Mesothelial cell of epicardium (in vitro differentiated cells): ENCODE results near the gene BUB1. TPM values are rescaled to one million over a fixed set of nuclear protein-coding genes. Genes with fewer than 3 reads are reported as not detected.

Experiments
- DNase-seq, 2 experiments: peaks; one replicate each; pipeline ENCODE4 v3.0.0; 2021; ENCODE audit warnings: low spot score in 2 of 2; ENCODE audit not compliant: unreplicated experiment in 2 of 2
- H3K27ac Mint-ChIP-seq: 2 replicates; pipeline ENCODE4 v1.8.0; 2021; ENCODE audit warnings: mixed read lengths
- H3K27me3 Mint-ChIP-seq: 2 replicates; pipeline ENCODE4 v1.8.0; 2021; ENCODE audit warnings: low read depth, mixed read lengths
- H3K36me3 Mint-ChIP-seq: 2 replicates; pipeline ENCODE4 v1.8.0; 2021; ENCODE audit warnings: mixed read lengths
- H3K4me1 Mint-ChIP-seq: 2 replicates; pipeline ENCODE4 v1.8.0; 2021; ENCODE audit warnings: mixed read lengths
- H3K4me3 Mint-ChIP-seq: 2 replicates; pipeline ENCODE4 v1.8.0; 2021; ENCODE audit warnings: mild to moderate bottlenecking, moderate library complexity, mixed read lengths
- H3K9me3 Mint-ChIP-seq: 2 replicates; pipeline ENCODE4 v1.8.0; 2021; ENCODE audit warnings: mixed read lengths
- total RNA-seq: library from RNA; stranded (reverse); gene quantifications from 3 replicates; pipeline ENCODE4 v1.2.1, GENCODE V29; 2021
- TF ChIP-seq, protein P1 (sequence below): fragments of 200-600 bp; sonication (generic); IDR thresholded peaks from one replicate; pipeline ENCODE4 v1.5.0; 2021; ENCODE audit warnings: antibody characterized with exemption; ENCODE audit not compliant: unreplicated experiment

The BUB1 gene
- total RNA-seq, 1 donor from 2014 or later = 21.2 TPM

GRCh38 chr2:110670826-110671225 is 7.0 kb downstream of the BUB1 start:
- Mint-ChIP-seq H3K27ac (no peak overlapping the region), H3K4me3 (no peak overlapping the region), H3K4me1 (peaks cover 5% of the 10 kb centered on the region), H3K9me3 (no peaks in the 10 kb centered on the region), H3K36me3 (peaks cover 22% of the 10 kb centered on the region), H3K27me3 (no peaks in the 10 kb centered on the region)
- TF ChIP-seq, protein P1, sequence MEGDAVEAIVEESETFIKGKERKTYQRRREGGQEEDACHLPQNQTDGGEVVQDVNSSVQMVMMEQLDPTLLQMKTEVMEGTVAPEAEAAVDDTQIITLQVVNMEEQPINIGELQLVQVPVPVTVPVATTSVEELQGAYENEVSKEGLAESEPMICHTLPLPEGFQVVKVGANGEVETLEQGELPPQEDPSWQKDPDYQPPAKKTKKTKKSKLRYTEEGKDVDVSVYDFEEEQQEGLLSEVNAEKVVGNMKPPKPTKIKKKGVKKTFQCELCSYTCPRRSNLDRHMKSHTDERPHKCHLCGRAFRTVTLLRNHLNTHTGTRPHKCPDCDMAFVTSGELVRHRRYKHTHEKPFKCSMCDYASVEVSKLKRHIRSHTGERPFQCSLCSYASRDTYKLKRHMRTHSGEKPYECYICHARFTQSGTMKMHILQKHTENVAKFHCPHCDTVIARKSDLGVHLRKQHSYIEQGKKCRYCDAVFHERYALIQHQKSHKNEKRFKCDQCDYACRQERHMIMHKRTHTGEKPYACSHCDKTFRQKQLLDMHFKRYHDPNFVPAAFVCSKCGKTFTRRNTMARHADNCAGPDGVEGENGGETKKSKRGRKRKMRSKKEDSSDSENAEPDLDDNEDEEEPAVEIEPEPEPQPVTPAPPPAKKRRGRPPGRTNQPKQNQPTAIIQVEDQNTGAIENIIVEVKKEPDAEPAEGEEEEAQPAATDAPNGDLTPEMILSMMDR = no peak
- DNase-seq = no peak

DNA sequence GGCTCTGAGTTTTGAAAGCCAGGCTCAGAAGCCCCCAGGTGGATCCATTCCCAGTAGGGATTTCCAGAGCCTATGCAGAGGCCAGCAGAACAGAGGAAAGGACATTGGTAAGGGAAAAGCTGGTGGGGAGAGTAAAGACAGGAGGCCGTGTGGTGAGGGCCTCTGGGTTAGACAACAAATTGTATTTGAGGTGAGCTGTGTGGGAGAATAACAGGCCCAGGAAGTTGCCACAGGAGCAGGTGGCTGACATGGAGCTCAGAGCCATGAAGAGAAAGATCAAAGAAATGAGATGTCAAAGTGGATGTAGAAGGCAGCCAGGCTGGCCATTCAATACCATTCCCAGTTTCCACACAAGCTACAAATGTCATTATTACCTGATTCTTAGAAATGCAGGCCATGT is 8.8 kb downstream of the BUB1 start:
- H3K36me3 Mint-ChIP-seq = peaks cover 32% of the 10 kb centered on the region
- TF ChIP-seq, protein P1 = no peak
- H3K27ac Mint-ChIP-seq = no peak overlapping the region
- no peaks in the 10 kb centered on the region for H3K27me3 Mint-ChIP-seq
- DNase-seq = no peak
- peaks cover 4% of the 10 kb centered on the region for H3K4me1 Mint-ChIP-seq
- H3K4me3 Mint-ChIP-seq = no peak overlapping the region
- H3K9me3 Mint-ChIP-seq = no peaks in the 10 kb centered on the region

- Mint-ChIP-seq H3K27ac (no peak overlapping the region), H3K27me3 (no peaks in the 10 kb centered on the region), H3K4me1 (peaks cover 11% of the 10 kb centered on the region), H3K9me3 (no peaks in the 10 kb centered on the region), H3K36me3 (peaks cover 35% of the 10 kb centered on the region), H3K4me3 (no peak overlapping the region)
- TF ChIP-seq, protein P1 = no peak
- no peak for DNase-seq
Measured at GRCh38 chr2:110667071-110667470, 10.8 kb downstream of the BUB1 start.

DNA sequence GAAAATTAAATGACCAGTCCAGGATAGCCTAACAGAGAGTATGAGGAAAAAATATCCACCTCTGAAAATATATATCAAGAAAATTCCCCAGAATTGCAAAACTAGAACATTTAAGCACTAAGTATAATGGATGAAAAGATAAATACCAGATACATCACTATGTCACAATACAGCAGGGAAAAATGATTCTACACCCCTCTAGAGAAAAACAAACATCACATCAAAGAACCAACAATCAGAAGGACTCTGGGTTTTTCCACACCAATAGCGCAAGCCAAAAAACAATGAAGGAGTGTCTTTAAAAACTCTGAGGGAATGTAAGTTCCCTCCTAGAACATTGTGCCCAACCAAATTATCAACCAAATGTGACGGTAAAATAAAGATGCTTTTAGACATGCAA is 13.7 kb downstream of the BUB1 start:
- TF ChIP-seq, protein P1 = no peak
- Mint-ChIP-seq H3K36me3 (peaks cover 33% of the 10 kb centered on the region), H3K27ac (peak overlapping the region; percentile 60), H3K9me3 (no peaks in the 10 kb centered on the region), H3K4me3 (no peak overlapping the region), H3K4me1 (peaks cover 25% of the 10 kb centered on the region), H3K27me3 (no peaks in the 10 kb centered on the region)
- no peak for DNase-seq

GRCh38 chr2:110662560-110662959 is 15.3 kb downstream of the BUB1 start:
- H3K9me3 Mint-ChIP-seq = no peaks in the 10 kb centered on the region
- H3K4me3 Mint-ChIP-seq = no peak overlapping the region
- peak overlapping the region; percentile 84 for H3K27ac Mint-ChIP-seq
- peaks cover 23% of the 10 kb centered on the region for H3K36me3 Mint-ChIP-seq
- DNase-seq = no peak
- H3K27me3 Mint-ChIP-seq = no peaks in the 10 kb centered on the region
- H3K4me1 Mint-ChIP-seq = peaks cover 38% of the 10 kb centered on the region
- TF ChIP-seq, protein P1 = no peak

DNA sequence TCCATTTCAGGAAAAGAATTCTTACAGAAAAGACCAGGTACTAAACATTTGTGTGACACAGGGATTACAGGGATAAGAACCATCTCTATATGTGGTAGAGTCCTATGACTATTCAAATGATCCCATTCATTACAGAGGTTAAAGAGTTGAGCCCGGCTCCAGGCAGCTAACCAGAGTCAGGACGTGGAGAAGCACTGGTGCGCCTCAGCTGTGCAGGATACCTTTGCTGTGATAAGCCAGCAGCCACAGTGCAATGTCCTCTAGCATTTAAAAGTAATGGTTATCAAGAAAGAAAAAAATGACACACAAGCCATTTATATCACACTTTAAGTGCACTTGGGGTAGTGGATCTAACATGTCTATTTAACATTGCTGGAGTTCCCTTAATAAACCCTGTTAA is 17.3 kb downstream of the BUB1 start:
- no peak overlapping the region for H3K4me3 Mint-ChIP-seq

More for the DNA sequence above, 17.3 kb downstream of the BUB1 start:
- Mint-ChIP-seq H3K27ac (peak overlapping the region; percentile 99), H3K4me1 (peaks cover 50% of the 10 kb centered on the region), H3K27me3 (no peaks in the 10 kb centered on the region), H3K9me3 (no peaks in the 10 kb centered on the region), H3K36me3 (peaks cover 22% of the 10 kb centered on the region)
- TF ChIP-seq, protein P1 = no peak
- no peak for DNase-seq
